ENCODE data around the gene DBX2.

The DBX2 gene

GRCh38 chr12:45060976-45061375 lies 10.1 kb upstream of the DBX2 start:
- no peaks in the 10 kb centered on the region for H3K36me3 ChIP-seq (ENCODE audit: insufficient read depth, low read length)

GRCh38 chr12:45051572-45052125 lies 750 bp upstream of the DBX2 start:
- no peaks in the 10 kb centered on the region for H3K9me3 ChIP-seq (ENCODE audit: low read length)
- H3K4me2 ChIP-seq (ENCODE audit: low read length), result no peak overlapping the region

More at GRCh38 chr12:45060976-45061375, 10.1 kb upstream of the DBX2 start:
- no peaks in the 10 kb centered on the region for H3K9me2 ChIP-seq (ENCODE audit: low read depth, low read length)
- H3K79me2 ChIP-seq (ENCODE audit: insufficient read depth, low read length), result no peaks in the 10 kb centered on the region
- no peaks in the 10 kb centered on the region for H4K20me1 ChIP-seq (ENCODE audit: insufficient read depth, low read length)
- H3K27me3 ChIP-seq (ENCODE audit: insufficient read depth, low read length), result no peaks in the 10 kb centered on the region
- H3K4me2 ChIP-seq (ENCODE audit: low read length), result no peak overlapping the region
- no peaks in the 10 kb centered on the region for H3K4me1 ChIP-seq (ENCODE audit: insufficient read depth, low read length, severe bottlenecking)
- H3K9ac ChIP-seq (ENCODE audit: low read length), result no peak overlapping the region
- H2AFZ ChIP-seq (ENCODE audit: low read length), result no peak overlapping the region
- no peak overlapping the region for H3K4me3 ChIP-seq (ENCODE audit: low read depth, low read length, poor library complexity, severe bottlenecking)
- H3K9me3 ChIP-seq (ENCODE audit: low read length), result no peaks in the 10 kb centered on the region
- H3K27ac ChIP-seq (ENCODE audit: low read depth, low read length, poor library complexity, severe bottlenecking), result no peak overlapping the region
- H3F3A ChIP-seq (ENCODE audit: insufficient read depth, low read length), result no peaks in the 10 kb centered on the region
- TF ChIP-seq EZH2 (IDR thresholded peaks at IDR 0.05; ENCODE audit: borderline replicate concordance, low read length) (no peak), CTCF (IDR thresholded peaks at IDR 0.05; ENCODE audit: low read length) (no peak)

GRCh38 chr12:45049912-45050750 lies 768 bp downstream of the DBX2 start:
- H3K4me1 ChIP-seq (ENCODE audit: insufficient read depth, low read length, severe bottlenecking), result no peaks in the 10 kb centered on the region
- H3K4me3 ChIP-seq (ENCODE audit: low read depth, low read length, poor library complexity, severe bottlenecking), result no peak overlapping the region
- no peak overlapping the region for H3K9ac ChIP-seq (ENCODE audit: low read length)
- no peak overlapping the region for H2AFZ ChIP-seq (ENCODE audit: low read length)
- no peaks in the 10 kb centered on the region for H3K79me2 ChIP-seq (ENCODE audit: insufficient read depth, low read length)
- no peak overlapping the region for H3K4me2 ChIP-seq (ENCODE audit: low read length)
- no peak overlapping the region for H3K27ac ChIP-seq (ENCODE audit: low read depth, low read length, poor library complexity, severe bottlenecking)
- no peaks in the 10 kb centered on the region for H4K20me1 ChIP-seq (ENCODE audit: insufficient read depth, low read length)
- H3K36me3 ChIP-seq (ENCODE audit: insufficient read depth, low read length), result no peaks in the 10 kb centered on the region
- no peaks in the 10 kb centered on the region for H3F3A ChIP-seq (ENCODE audit: insufficient read depth, low read length)
- no peaks in the 10 kb centered on the region for H3K9me3 ChIP-seq (ENCODE audit: low read length)
- no peak for TF ChIP-seq EZH2 (IDR thresholded peaks at IDR 0.05; ENCODE audit: borderline replicate concordance, low read length)
- H3K27me3 ChIP-seq (ENCODE audit: insufficient read depth, low read length), result no peaks in the 10 kb centered on the region
- no peaks in the 10 kb centered on the region for H3K9me2 ChIP-seq (ENCODE audit: low read depth, low read length)

More at GRCh38 chr12:45051572-45052125, 750 bp upstream of the DBX2 start:
- Histone ChIP-seq H3K4me1 (ENCODE audit: insufficient read depth, low read length, severe bottlenecking) (no peaks in the 10 kb centered on the region), H3K9me2 (ENCODE audit: low read depth, low read length) (no peaks in the 10 kb centered on the region), H3K79me2 (ENCODE audit: insufficient read depth, low read length) (no peaks in the 10 kb centered on the region), H3K27me3 (ENCODE audit: insufficient read depth, low read length) (no peaks in the 10 kb centered on the region), H3K9ac (ENCODE audit: low read length) (no peak overlapping the region), H2AFZ (ENCODE audit: low read length) (no peak overlapping the region), H3K27ac (ENCODE audit: low read depth, low read length, poor library complexity, severe bottlenecking) (no peak overlapping the region), H3K4me3 (ENCODE audit: low read depth, low read length, poor library complexity, severe bottlenecking) (no peak overlapping the region), H3F3A (ENCODE audit: insufficient read depth, low read length) (no peaks in the 10 kb centered on the region), H4K20me1 (ENCODE audit: insufficient read depth, low read length) (no peaks in the 10 kb centered on the region), H3K36me3 (ENCODE audit: insufficient read depth, low read length) (no peaks in the 10 kb centered on the region)
- TF ChIP-seq CTCF (IDR thresholded peaks at IDR 0.05; ENCODE audit: low read length) (no peak), EZH2 (IDR thresholded peaks at IDR 0.05; ENCODE audit: borderline replicate concordance, low read length) (no peak)

Measured in OCI-LY1 (cell line).